Measurements from ENCODE around the gene POGLUT2.

Gene POGLUT2

GRCh38 chr13:102763741-102764140 lies 35.0 kb downstream of the POGLUT2 start:
- DNase-seq = no peak

GRCh38 chr13:102761071-102761470 lies 37.7 kb downstream of the POGLUT2 start:
- no peak for DNase-seq

GRCh38 chr13:102758842-102759241 lies 39.9 kb downstream of the POGLUT2 start:
- no peak for DNase-seq

GRCh38 chr13:102757006-102757405 lies 41.8 kb downstream of the POGLUT2 start:
- DNase-seq = no peak

- DNase-seq = no peak
Measured at GRCh38 chr13:102751886-102752285, 46.9 kb downstream of the POGLUT2 start.

GRCh38 chr13:102742506-102742905 lies 56.3 kb downstream of the POGLUT2 start:
- DNase-seq = no peak

- DNase-seq = no peak
Measured at GRCh38 chr13:102742101-102742500, 56.7 kb downstream of the POGLUT2 start.
